Thoracic aorta (tissue), 2 donors: ENCODE data around the gene DYSF. TPM values are rescaled to one million over a fixed set of nuclear protein-coding genes. Genes with fewer than 3 reads are reported as not detected.

Experiments
- ATAC-seq: fragments of 150-250 bp; one replicate; pipeline ENCODE4 v1.8.0; 2017; ENCODE audit warnings: low read depth; ENCODE audit not compliant: insufficient number of reproducible peaks, low FRiP score
- DNase-seq: peaks from one replicate; pipeline ENCODE4 v3.0.0-alpha.2; 2020; ENCODE audit warnings: low spot score
- H3K27ac ChIP-seq, 2 donors: fragments of 200-600 bp; sonication (generic); 1 replicate in 1 of 2; 2 replicates in 1 of 2; pipeline ENCODE4 v1.5.1; 2016; ENCODE audit warnings: mild to moderate bottlenecking in 2 of 2, moderate library complexity in 2 of 2
- H3K27me3 ChIP-seq: fragments of 200-600 bp; sonication (generic); replicated peaks from 2 replicates; pipeline ENCODE4 v1.6.0; 2016; ENCODE audit warnings: mild to moderate bottlenecking; ENCODE audit not compliant: insufficient read depth
- H3K36me3 ChIP-seq: fragments of 200-600 bp; sonication (generic); one replicate; pipeline ENCODE4 v1.5.1; 2016
- H3K4me1 ChIP-seq, 2 donors: fragments of 200-600 bp; sonication (generic); 1 replicate in 1 of 2; 2 replicates in 1 of 2; pipeline versions ENCODE4 v1.5.1 to v1.6.0; 2016; ENCODE audit warnings: low read depth in 2 of 2, mild to moderate bottlenecking in 1 of 2; ENCODE audit not compliant: control insufficient read depth in 1 of 2
- H3K4me3 ChIP-seq: fragments of 200-600 bp; sonication (generic); 2 replicates; pipeline ENCODE4 v1.5.1; 2016; ENCODE audit warnings: mild to moderate bottlenecking
- H3K9me3 ChIP-seq: fragments of 200-600 bp; sonication (generic); 2 replicates; pipeline ENCODE4 v1.5.1; 2016
- CTCF ChIP-seq: fragments of 200-600 bp; sonication (generic); IDR thresholded peaks from one replicate; pipeline ENCODE4 v1.5.1; 2019; ENCODE audit warnings: antibody characterized with exemption
- total RNA-seq, 2 donors: library from RNA; depleted of rRNA; stranded (reverse); fragments of >200 nt; gene quantifications; one replicate each; pipeline versions ENCODE4 v1.1.0 to v1.2.3, GENCODE V29; 2016

The DYSF gene
- total RNA-seq, 2 donors from 2014 or later: 13.0 to 15.2 TPM

GRCh38 chr2:71720596-71721361, 267.4 kb downstream of the DYSF start:
- no peak overlapping the region for H3K4me3 ChIP-seq
- peak overlapping the region; percentile 81 to 87 for H3K27ac ChIP-seq
- no peaks in the 10 kb centered on the region for H3K9me3 ChIP-seq
- H3K36me3 ChIP-seq: no peaks in the 10 kb centered on the region
- H3K27me3 ChIP-seq: no peaks in the 10 kb centered on the region
- peaks cover 52 to 74% of the 10 kb centered on the region in 2 donors for H3K4me1 ChIP-seq
- DNase-seq (no peak), ATAC-seq (no peak)
- TF ChIP-seq CTCF: no peak

GRCh38 chr2:71721362-71721665, 268.0 kb downstream of the DYSF start:
- TF ChIP-seq CTCF: no peak
- H3K36me3 ChIP-seq: no peaks in the 10 kb centered on the region
- ATAC-seq (peak; percentile 26), DNase-seq (no peak)
- peak overlapping the region; percentile 81 to 87 for H3K27ac ChIP-seq
- H3K9me3 ChIP-seq: no peaks in the 10 kb centered on the region
- H3K4me3 ChIP-seq: no peak overlapping the region
- H3K4me1 ChIP-seq: peaks cover 47 to 69% of the 10 kb centered on the region in 2 donors
- H3K27me3 ChIP-seq: no peaks in the 10 kb centered on the region

DNA sequence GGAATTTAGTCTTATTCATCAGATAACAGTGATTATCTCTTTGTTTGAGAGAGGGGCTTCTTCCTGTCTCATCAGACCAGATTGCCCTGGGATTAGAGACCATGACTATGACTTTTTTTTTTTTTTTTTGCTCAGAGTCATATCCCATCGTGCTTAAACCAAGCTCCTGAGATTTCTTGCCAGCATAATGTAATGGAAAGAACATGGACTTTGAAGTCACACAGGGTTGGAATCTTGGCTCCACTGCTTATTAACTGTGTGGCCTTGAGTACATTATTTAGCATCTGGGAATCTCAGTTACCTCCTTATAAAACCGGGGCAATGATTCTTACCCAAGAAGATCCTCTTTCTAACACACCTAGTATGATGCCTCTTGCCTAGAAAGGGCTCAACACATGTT, 268.3 kb downstream of the DYSF start:
- peak; percentile 8 for ATAC-seq
- no peak for DNase-seq
- Histone ChIP-seq H3K4me3 (no peak overlapping the region), H3K27me3 (no peaks in the 10 kb centered on the region), H3K27ac (peak overlapping the region; percentile 81 to 87), H3K36me3 (no peaks in the 10 kb centered on the region), H3K9me3 (no peaks in the 10 kb centered on the region), H3K4me1 (peaks cover 43 to 66% of the 10 kb centered on the region in 2 donors)
- no peak for TF ChIP-seq CTCF

GRCh38 chr2:71722286-71722685, 268.9 kb downstream of the DYSF start:
- Histone ChIP-seq H3K36me3 (no peaks in the 10 kb centered on the region), H3K4me3 (no peak overlapping the region), H3K27ac (peak overlapping the region; percentile 81 to 87), H3K27me3 (no peaks in the 10 kb centered on the region), H3K9me3 (no peaks in the 10 kb centered on the region), H3K4me1 (peaks cover 39 to 62% of the 10 kb centered on the region in 2 donors)
- DNase-seq (no peak), ATAC-seq (no peak)
- TF ChIP-seq CTCF: no peak

GRCh38 chr2:71724793-71725192, 271.4 kb downstream of the DYSF start:
- Histone ChIP-seq H3K27ac (no peak overlapping the region), H3K36me3 (no peaks in the 10 kb centered on the region), H3K4me1 (peaks cover 14 to 37% of the 10 kb centered on the region in 2 donors), H3K4me3 (no peak overlapping the region), H3K27me3 (no peaks in the 10 kb centered on the region), H3K9me3 (no peaks in the 10 kb centered on the region)
- ATAC-seq (no peak), DNase-seq (no peak)
- TF ChIP-seq CTCF: no peak
